Esophagus squamous epithelium (tissue), 5 donors: ENCODE measurements around the gene LDHB. TPM values are rescaled to one million over a fixed set of nuclear protein-coding genes. Genes with fewer than 3 reads are reported as not detected.
"Not testable (repeated sequence)": the region's sequence is repeated elsewhere in the genome, so short reads cannot be mapped to it uniquely, and the experiment has no call there.

Source experiments
- DNase-seq: peaks from one replicate; lab custom pipeline; 2025; lab: John Stamatoyannopoulos, UW
- H3K27ac ChIP-seq, 4 donors: fragments of 200-600 bp; sonication (generic); one replicate each; pipeline ENCODE4 v1.5.1; 2016 to 2019; ENCODE audit warnings: mild to moderate bottlenecking in 1 of 4
- H3K27me3 ChIP-seq, 4 donors: fragments of 200-600 bp; sonication (generic); 1 replicate in 3 of 4; 2 replicates in 1 of 4; pipeline versions ENCODE4 v1.5.1 to v1.6.0; 2017 to 2021; ENCODE audit warnings: antibody characterized with exemption in 1 of 4
- H3K36me3 ChIP-seq, 3 donors: fragments of 200-600 bp; sonication (generic); one replicate each; pipeline ENCODE4 v1.5.1; 2016 to 2019
- H3K4me1 ChIP-seq, 3 donors: fragments of 200-600 bp; sonication (generic); one replicate each; pipeline ENCODE4 v1.5.1; 2017 to 2019
- H3K4me3 ChIP-seq, 4 donors: fragments of 200-600 bp; sonication (generic); 1 replicate in 3 of 4; 2 replicates in 1 of 4; pipeline ENCODE4 v1.5.1; 2016 to 2019; ENCODE audit warnings: mild to moderate bottlenecking in 2 of 4, moderate library complexity in 1 of 4
- H3K9me3 ChIP-seq, 3 donors: fragments of 200-600 bp; sonication (generic); one replicate each; pipeline ENCODE4 v1.5.1; 2016 to 2019
- POLR2A ChIP-seq, 4 donors: fragments of 450-650 bp; IDR thresholded peaks; one replicate each; pipeline ENCODE4 v1.6.1; 2017; ENCODE audit warnings: antibody characterized with exemption in 4 of 4, mild to moderate bottlenecking in 4 of 4, moderate library complexity in 3 of 4
- WGBS, 2 donors: methylation state at CpG; one replicate each; pipeline ENCODE4 v1.1.5; 2018; 5-methylcytosine and 5-hydroxymethylcytosine counted together
- intact Hi-C: fragments of 100-400 bp; cut with DNase I; formaldehyde crosslinking; loops from one replicate; pipeline ENCODE4 v1.15.0; 2022
- total RNA-seq, 4 donors: library from RNA; depleted of rRNA; stranded (reverse); fragments of >200 nt; gene quantifications; one replicate each; pipeline ENCODE4 v1.1.0, GENCODE V29; 2016
- TF ChIP-seq, protein P1 (sequence below), 6 experiments: fragments of 450-650 bp in 4 of 6; fragments of 200-600 bp in 2 of 6; sonication (generic) in 2 of 6; IDR thresholded peaks; one replicate each; pipeline ENCODE4 v1.5.1; 2016 to 2019; ENCODE audit warnings: antibody characterized with exemption in 6 of 6, mild to moderate bottlenecking in 4 of 6, moderate library complexity in 4 of 6
- donor health status: DM: yes; HTN: yes; CAD: no.

LDHB gene
- total RNA-seq, 4 donors from 2014 or later, result 79.1 to 251 (median 213) TPM

DNA sequence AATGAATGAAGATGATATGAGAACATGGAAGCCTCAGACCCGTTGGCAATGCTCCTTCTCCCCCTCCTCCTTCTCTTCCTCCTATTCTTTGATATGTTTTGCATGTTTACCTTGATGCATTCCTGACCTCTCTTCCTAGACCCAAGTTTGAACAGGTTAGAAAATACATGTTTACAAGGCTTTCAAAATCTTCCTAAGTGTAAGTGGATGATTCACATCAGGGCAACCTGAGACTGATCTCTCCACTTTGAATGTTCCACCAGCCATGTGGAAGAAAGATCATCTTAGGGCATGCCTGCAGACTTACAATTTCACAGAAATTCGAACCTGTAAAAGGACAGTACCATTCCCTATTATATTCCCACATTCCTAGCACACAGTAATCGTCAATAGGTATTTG, 18.0 kb upstream of the LDHB start:
- Histone ChIP-seq H3K4me1 (peaks cover 0 to 27% (median 2%) of the 10 kb centered on the region in 3 donors), H3K36me3 (no peaks in the 10 kb centered on the region), H3K9me3 (no peaks in the 10 kb centered on the region), H3K27ac (no peak overlapping the region), H3K4me3 (no peak overlapping the region), H3K27me3 (peaks cover 0 to 7% (median 0%) of the 10 kb centered on the region in 4 donors)
- intact Hi-C loops, result no loop called here
- 55 to 60% methylated on average over 3 of the region's 3 CpGs for WGBS, 2 donors
- no peak for DNase-seq
- TF ChIP-seq, protein P1, sequence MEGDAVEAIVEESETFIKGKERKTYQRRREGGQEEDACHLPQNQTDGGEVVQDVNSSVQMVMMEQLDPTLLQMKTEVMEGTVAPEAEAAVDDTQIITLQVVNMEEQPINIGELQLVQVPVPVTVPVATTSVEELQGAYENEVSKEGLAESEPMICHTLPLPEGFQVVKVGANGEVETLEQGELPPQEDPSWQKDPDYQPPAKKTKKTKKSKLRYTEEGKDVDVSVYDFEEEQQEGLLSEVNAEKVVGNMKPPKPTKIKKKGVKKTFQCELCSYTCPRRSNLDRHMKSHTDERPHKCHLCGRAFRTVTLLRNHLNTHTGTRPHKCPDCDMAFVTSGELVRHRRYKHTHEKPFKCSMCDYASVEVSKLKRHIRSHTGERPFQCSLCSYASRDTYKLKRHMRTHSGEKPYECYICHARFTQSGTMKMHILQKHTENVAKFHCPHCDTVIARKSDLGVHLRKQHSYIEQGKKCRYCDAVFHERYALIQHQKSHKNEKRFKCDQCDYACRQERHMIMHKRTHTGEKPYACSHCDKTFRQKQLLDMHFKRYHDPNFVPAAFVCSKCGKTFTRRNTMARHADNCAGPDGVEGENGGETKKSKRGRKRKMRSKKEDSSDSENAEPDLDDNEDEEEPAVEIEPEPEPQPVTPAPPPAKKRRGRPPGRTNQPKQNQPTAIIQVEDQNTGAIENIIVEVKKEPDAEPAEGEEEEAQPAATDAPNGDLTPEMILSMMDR (IDR thresholded peaks at IDR 0.05), result no peak
- no peak for TF ChIP-seq POLR2A (IDR thresholded peaks at IDR 0.05)

DNA sequence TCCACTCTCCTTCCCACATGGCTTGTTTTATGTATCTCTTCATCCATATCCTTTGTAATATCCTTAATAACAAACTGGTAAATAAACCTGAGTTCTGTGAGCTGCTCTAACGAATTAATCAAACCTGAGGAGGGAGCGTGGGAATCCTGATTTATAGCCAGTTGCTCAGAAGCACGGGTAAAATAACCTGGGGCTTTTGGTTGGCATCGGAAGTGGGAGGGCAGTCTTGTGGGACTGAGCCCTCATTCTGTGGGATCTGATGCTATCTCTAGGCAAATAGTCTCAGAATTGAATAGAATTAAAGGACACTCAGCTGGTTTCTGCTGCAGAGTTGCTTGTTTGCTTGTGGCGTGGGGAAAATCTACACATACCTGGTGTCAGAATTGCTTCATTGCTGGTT, 17.5 kb upstream of the LDHB start:
- Histone ChIP-seq H3K4me1 (peaks cover 0 to 21% (median 0%) of the 10 kb centered on the region in 3 donors), H3K36me3 (no peaks in the 10 kb centered on the region), H3K9me3 (no peaks in the 10 kb centered on the region), H3K27me3 (peaks cover 0 to 7% (median 0%) of the 10 kb centered on the region in 4 donors), H3K27ac (no peak overlapping the region), H3K4me3 (no peak overlapping the region)
- TF ChIP-seq, protein P1 (IDR thresholded peaks at IDR 0.05), result no peak
- TF ChIP-seq POLR2A (IDR thresholded peaks at IDR 0.05), result no peak
- WGBS, 2 donors, result 72 to 84% methylated on average over 5 of the region's 5 CpGs
- intact Hi-C loops, result no loop called here
- no peak for DNase-seq

DNA sequence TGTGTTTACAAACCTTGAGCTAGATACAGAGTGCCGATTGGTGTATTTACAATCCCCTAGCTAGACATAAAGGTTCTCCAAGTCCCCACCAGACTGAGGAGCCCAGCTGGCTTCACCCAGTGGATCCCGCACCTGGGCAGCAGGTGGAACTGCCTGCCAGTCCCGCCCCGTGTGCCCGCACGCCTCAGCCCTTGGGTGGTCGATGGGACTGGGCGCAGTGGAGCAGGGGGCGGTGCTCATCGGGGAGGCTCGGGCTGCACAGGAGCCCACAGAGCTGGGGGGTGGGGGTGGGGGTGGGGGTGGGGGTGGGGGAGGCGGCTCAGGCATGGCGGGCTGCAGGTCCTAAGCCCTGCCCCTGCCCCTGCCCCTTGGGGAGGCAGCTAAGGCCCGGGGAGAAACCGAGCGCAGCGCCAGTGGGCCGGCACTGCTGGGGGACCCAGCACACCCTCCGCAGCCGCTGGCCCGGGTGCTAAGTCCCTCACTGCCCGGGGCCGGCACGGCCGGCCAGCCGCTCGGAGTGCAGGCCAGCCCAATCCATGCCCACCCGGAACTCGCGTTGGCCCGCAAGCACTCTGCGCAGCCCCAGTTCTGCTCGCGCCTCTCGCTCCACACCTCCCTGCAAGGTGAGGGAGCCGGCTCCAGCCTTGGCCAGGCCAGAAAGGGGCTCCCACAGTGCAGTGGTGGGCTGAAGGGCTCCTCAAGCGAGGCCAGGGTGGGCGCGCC, 16.3 kb upstream of the LDHB start:
- H3K27me3 ChIP-seq, H3K27ac ChIP-seq, H3K4me3 ChIP-seq, DNase-seq, H3K9me3 ChIP-seq, intact Hi-C loops, H3K36me3 ChIP-seq: not testable (repeated sequence)
- H3K4me1 ChIP-seq, result peaks cover 0 to 17% (median 0%) of the 10 kb centered on the region in 3 donors
- 93% methylated on average over 3 of the region's 39 CpGs; no CpG with 5 or more reads in 1 of the 2 donors for WGBS, 2 donors

DNA sequence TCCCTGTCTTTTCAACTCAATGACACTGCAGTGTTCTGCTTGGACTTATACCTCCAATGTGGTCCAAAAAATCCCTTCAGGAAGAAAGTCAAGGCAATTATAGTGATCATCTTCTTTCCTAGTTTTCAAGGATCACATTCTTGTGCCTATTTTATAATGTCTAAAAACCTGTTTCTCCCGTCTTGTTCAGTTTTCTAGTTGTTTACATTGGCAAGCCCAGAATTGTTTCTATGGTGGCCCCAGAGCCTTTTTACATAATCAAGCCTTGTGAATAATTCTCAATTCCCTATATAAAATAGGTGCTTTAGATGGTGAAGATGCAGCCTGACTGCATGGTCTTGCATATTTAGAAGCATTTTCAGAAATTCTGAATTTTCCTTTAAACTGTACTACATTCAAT, 14.5 kb upstream of the LDHB start:
- H3K27me3 ChIP-seq, result peaks cover 0 to 7% (median 0%) of the 10 kb centered on the region in 4 donors
- intact Hi-C loops, result no loop called here
- H3K4me1 ChIP-seq, result peaks cover 0 to 13% (median 0%) of the 10 kb centered on the region in 3 donors
- DNase-seq, result no peak
- no peaks in the 10 kb centered on the region for H3K9me3 ChIP-seq
- H3K27ac ChIP-seq, result no peak overlapping the region
- no peaks in the 10 kb centered on the region for H3K36me3 ChIP-seq
- 19 to 47% methylated on average over 1 of the region's 1 CpG for WGBS, 2 donors
- H3K4me3 ChIP-seq, result no peak overlapping the region
- no peak for TF ChIP-seq POLR2A (IDR thresholded peaks at IDR 0.05)
- TF ChIP-seq, protein P1 (IDR thresholded peaks at IDR 0.05), result no peak

DNA sequence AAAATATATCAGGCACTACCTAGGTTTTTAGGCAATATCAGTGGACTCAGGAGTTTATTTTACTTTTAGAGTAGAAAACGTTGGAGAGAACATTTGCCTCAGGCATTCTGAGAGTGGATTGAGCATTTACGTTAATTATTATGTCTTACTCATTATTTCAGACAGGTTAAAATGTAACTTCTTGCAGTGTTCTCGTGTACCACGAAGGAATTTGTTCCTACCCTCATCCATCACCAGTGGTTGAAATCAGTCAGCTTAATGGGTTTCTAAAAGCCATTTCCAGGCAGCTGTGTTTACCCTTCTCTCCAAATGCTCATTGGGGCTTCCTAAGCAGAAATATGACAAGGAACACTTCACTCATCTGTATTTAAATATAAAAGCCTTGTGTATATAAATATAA, 9.1 kb upstream of the LDHB start:
- intact Hi-C loops, result no loop called here
- no peak overlapping the region for H3K27ac ChIP-seq
- DNase-seq, result no peak

More for the DNA sequence above, 9.1 kb upstream of the LDHB start:
- WGBS, 2 donors, result 27% methylated on average over 4 of the region's 4 CpGs
- TF ChIP-seq, protein P1 (IDR thresholded peaks at IDR 0.05), result no peak
- TF ChIP-seq POLR2A (IDR thresholded peaks at IDR 0.05), result no peak
- peaks cover 0 to under 1% (median 0%) of the 10 kb centered on the region in 3 donors for H3K4me1 ChIP-seq
- H3K4me3 ChIP-seq, result no peak overlapping the region
- no peaks in the 10 kb centered on the region for H3K36me3 ChIP-seq
- H3K27me3 ChIP-seq, result peaks cover 0 to under 1% (median 0%) of the 10 kb centered on the region in 4 donors
- no peaks in the 10 kb centered on the region for H3K9me3 ChIP-seq
